Astrocyte of the cerebellum (primary cell): Measurements from ENCODE around the gene EFCAB5.
"Not testable (repeated sequence)": the region's sequence is repeated elsewhere in the genome, so short reads cannot be mapped to it uniquely, and the experiment has no call there.

Experiments used
- DNase-seq: peaks from one replicate; pipeline ENCODE4 v3.0.0-alpha.2; 2011; ENCODE audit warnings: low read depth
- H3K4me3 ChIP-seq: 2 replicates; pipeline ENCODE4 v1.5.1; 2011; ENCODE audit warnings: mild to moderate bottlenecking, low read depth, low read length, moderate library complexity
- in situ Hi-C: cut with HindIII; loops from 2 replicates; pipeline ENCODE4 v1.10.0; 2017; ENCODE audit warnings: low sequenced_read_pairs
- TF ChIP-seq, protein P1 (sequence below): IDR thresholded peaks from 2 replicates; pipeline ENCODE4 v1.5.1; 2012; ENCODE audit warnings: low read length, low read depth, moderate library complexity, mild to moderate bottlenecking; ENCODE audit errors: missing control alignments

The EFCAB5 gene

DNA sequence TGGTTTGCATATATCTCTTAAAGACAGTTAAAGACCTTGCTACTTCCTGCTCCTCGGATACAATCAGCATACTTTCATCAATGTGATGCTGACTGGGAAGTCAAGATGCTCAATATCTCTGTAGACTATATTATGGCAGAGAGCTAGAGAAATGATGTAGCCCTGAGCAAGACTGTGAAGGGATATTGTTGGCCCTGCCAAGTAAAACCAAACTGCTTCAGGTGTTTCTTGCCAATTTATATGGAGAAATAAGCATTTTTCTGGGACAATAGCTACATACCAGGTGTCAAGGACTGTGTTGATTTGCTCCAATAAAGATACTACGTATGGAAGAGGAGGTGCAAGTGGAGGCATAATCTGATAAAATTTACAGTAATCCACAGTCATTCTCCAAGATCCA, 4.7 kb upstream of the EFCAB5 start:
- TF ChIP-seq, protein P1, sequence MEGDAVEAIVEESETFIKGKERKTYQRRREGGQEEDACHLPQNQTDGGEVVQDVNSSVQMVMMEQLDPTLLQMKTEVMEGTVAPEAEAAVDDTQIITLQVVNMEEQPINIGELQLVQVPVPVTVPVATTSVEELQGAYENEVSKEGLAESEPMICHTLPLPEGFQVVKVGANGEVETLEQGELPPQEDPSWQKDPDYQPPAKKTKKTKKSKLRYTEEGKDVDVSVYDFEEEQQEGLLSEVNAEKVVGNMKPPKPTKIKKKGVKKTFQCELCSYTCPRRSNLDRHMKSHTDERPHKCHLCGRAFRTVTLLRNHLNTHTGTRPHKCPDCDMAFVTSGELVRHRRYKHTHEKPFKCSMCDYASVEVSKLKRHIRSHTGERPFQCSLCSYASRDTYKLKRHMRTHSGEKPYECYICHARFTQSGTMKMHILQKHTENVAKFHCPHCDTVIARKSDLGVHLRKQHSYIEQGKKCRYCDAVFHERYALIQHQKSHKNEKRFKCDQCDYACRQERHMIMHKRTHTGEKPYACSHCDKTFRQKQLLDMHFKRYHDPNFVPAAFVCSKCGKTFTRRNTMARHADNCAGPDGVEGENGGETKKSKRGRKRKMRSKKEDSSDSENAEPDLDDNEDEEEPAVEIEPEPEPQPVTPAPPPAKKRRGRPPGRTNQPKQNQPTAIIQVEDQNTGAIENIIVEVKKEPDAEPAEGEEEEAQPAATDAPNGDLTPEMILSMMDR = no peak
- no peak overlapping the region for H3K4me3 ChIP-seq
- in situ Hi-C loops = no loop called here
- DNase-seq = no peak

DNA sequence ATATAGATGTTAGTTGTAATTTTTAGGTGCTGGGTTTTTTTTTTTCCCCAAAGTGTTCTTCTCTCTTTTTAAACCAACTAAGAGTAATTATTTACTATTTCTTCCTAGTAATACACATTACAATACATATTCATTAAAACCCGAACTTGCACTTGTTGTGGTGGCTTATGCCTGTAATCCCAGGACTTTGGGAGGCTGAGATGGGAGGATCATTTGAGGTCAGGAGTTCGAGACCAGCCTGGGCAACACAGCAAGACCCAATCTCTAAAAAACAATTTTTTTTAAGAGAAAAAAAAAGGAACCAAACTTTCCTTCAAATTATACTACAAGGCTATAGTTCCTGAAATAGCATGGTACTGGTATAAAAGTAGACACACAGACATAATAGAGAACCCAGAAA, 3.8 kb downstream of the EFCAB5 start:
- TF ChIP-seq, protein P1 = no peak
- in situ Hi-C loops = no loop called here
- H3K4me3 ChIP-seq = no peak overlapping the region
- no peak for DNase-seq

DNA sequence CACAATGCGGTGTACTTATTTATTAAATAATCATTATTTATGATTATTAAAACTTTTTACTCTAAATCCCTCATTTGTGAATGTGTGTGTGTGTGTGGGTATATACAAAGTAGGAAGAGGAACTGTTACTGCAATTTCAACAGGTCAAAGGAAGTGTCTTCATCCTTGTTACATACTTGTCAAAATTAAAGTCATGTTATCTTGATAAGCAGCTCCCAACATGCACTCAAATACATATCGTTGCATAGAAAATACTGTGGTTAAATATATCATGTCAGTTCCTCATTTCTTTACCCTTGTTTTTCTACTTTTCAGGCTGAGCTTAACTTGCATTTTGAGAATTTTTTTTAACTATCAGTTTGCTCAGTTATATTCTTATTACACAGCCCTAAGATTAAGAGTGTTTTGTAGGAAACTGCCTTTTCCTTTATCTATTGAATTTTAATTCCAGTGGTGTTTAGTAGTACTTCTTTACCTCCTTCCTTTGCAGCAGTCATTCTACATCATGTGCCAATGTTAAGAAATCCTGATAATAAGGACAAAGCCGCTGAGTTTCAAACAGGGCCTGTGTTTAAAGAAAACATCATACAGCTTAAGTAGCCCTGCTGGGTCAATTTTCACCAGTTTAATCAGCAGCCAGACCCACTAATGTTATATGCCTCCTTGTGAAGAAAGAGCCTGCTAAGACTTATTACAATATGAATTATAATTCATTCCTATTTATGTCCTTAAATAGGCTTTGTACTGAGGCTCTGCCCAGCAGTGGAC, 7.2 kb downstream of the EFCAB5 start:
- TF ChIP-seq, protein P1 = no peak
- no peak overlapping the region for H3K4me3 ChIP-seq
- in situ Hi-C loops = no loop called here
- DNase-seq = no peak

DNA sequence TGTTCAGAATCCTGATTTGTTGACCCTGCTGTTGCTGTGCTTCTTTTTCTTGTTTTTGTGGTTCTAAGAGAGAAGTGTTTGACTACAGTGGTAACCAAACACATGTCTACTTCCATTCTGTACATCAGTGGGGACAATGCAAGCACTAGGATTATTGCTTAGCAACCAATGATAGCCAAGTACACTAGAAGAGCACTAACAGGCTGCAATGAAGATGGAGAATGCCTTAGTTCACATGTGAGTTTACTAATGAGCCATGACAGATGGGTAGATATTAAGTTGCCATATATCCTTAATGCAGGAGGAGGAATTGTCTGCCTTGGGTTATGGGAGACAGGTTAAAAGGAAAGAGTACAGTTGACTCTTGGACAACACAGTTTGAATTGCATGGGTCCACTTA, 8.3 kb downstream of the EFCAB5 start:
- TF ChIP-seq, protein P1 = no peak
- no peak for DNase-seq
- in situ Hi-C loops = no loop called here
- no peak overlapping the region for H3K4me3 ChIP-seq

DNA sequence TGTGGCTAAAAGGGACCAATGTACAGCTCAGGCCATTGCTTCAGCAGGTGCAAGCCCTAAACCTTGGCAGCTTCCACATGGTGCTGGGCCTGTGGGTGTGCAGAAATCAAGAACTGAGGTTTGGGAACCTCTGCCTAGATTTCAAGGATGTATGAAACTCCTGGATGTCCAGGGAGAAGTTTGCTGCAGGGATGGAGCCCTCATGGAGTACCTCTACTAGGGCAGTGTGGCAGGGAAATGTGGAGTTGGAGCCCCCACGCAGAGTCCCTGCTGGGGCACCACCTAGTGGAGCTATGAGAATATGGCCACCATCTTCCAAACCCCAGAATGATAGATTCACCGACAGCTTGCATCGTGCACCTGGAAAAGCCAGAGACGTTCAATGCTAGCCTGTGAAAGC, 13.0 kb downstream of the EFCAB5 start:
- DNase-seq = no peak

DNA sequence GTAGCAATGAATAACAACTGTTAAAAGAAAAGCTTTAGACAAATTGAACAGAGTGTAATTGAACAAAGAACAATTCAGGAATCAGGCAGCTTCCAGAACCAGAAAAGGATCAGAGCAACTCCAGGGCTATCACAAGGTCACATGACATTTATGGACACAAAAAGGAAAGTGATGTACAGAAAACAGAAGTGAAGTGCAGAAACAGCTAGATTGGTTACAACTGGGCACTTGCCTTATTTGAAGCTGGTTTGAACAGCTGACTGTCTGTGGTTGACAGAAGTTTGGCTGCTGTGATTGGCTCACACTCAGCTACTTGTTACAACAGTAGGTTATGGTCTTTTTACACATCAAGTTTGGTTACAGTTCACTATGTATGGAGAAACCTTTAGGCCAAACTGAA, 14.8 kb downstream of the EFCAB5 start:
- in situ Hi-C loops = no loop called here
- TF ChIP-seq, protein P1 = no peak
- H3K4me3 ChIP-seq = no peak overlapping the region
- no peak for DNase-seq

More for the DNA sequence above, 13.0 kb downstream of the EFCAB5 start:
- in situ Hi-C loops = no loop called here
- no peak overlapping the region for H3K4me3 ChIP-seq
- TF ChIP-seq, protein P1 = no peak

DNA sequence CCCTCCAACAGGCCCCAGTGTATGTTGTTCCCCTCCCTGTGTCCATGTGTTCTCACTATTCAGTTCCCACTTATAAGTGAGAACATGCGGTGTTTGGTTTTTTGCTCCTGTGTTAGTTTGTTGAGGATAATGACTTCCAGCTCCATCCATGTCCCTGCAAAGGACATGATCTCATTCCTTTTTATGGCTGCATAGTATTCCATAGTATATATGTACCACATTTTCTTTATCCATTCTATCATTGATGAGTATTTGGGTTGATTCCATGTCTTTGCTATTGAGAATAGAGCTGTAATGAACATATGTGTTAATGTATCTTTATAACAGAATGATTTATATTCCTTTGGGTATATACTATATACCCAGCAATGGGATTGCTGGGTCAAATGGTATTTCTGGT, 16.1 kb downstream of the EFCAB5 start:
- in situ Hi-C loops, DNase-seq, H3K4me3 ChIP-seq: not testable (repeated sequence)
